ENCODE data around the gene SSTR4. TPM values are rescaled to one million over a fixed set of nuclear protein-coding genes. Genes with fewer than 3 reads are reported as not detected.

Gene SSTR4
- polyA plus RNA-seq, 2 donors: not detected

DNA sequence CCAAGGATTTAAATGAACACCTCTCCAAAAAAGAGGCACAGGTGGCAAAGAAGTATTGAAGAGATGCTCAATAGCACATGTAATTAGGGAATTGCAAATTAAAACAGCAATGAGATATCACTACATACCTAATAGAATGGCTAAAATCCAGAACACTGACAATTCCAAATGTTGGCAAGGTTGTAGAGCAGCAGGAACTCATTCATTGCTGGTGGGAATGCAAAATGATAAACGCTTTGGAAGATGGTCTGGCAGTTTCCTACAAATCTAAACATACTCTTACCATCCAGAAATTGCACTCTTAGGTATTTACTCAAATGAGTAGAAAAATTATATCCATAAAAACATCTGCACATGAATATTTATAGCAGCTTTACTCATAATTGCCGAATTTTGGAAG lies 34.0 kb downstream of the SSTR4 start:
- WGBS, 2 donors: 81 to 88% methylated on average over 2 of the region's 2 CpGs
- no peaks in the 10 kb centered on the region for H3K36me3 ChIP-seq (ENCODE audit: control insufficient read depth in 2 of 2, insufficient read depth in 2 of 2, low read length in 1 of 2)
- no peaks in the 10 kb centered on the region for H3K27me3 ChIP-seq (ENCODE audit: control insufficient read depth in 1 of 2, insufficient read depth in 2 of 2, low read length in 2 of 2)
- H3K4me3 ChIP-seq (ENCODE audit: low read depth in 1 of 2, low read length in 2 of 2): no peak overlapping the region
- peaks cover 0 to under 1% of the 10 kb centered on the region in 2 donors for H3K4me1 ChIP-seq (ENCODE audit: control insufficient read depth in 2 of 2, insufficient read depth in 2 of 2, low read length in 1 of 2)
- H3K27ac ChIP-seq (ENCODE audit: low read depth in 2 of 2, low read length in 1 of 2): no peak overlapping the region
- no peaks in the 10 kb centered on the region for H3K9me3 ChIP-seq (ENCODE audit: control insufficient read depth in 2 of 2, insufficient read depth in 1 of 2, low read depth in 1 of 2, low read length in 1 of 2)

DNA sequence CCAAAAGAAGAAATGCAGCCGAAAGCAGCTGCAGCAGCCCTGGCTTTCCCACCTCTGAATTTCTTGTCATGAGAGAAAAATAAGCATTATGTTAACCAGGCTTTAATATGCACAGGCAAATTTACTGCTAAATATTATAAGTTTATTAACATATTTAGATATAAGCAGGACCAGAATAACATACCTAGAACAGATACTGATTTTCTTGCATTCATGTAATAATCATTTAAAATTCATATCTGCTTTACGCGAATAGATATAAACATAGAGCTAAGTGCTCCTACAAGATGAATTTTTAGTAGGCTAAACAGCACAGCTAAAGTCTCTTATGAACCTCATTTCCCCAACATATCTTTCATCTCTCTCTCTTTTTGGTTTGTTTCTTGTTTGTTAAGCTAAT lies 36.3 kb downstream of the SSTR4 start:
- peaks cover 0 to 4% of the 10 kb centered on the region in 2 donors for H3K4me1 ChIP-seq (ENCODE audit: control insufficient read depth in 2 of 2, insufficient read depth in 2 of 2, low read length in 1 of 2)
- no peak overlapping the region for H3K4me3 ChIP-seq (ENCODE audit: low read depth in 1 of 2, low read length in 2 of 2)
- H3K36me3 ChIP-seq (ENCODE audit: control insufficient read depth in 2 of 2, insufficient read depth in 2 of 2, low read length in 1 of 2): no peaks in the 10 kb centered on the region
- H3K9me3 ChIP-seq (ENCODE audit: control insufficient read depth in 2 of 2, insufficient read depth in 1 of 2, low read depth in 1 of 2, low read length in 1 of 2): no peaks in the 10 kb centered on the region
- 70 to 78% methylated on average over 3 of the region's 3 CpGs for WGBS, 2 donors
- no peaks in the 10 kb centered on the region for H3K27me3 ChIP-seq (ENCODE audit: control insufficient read depth in 1 of 2, insufficient read depth in 2 of 2, low read length in 2 of 2)
- no peak overlapping the region for H3K27ac ChIP-seq (ENCODE audit: low read depth in 2 of 2, low read length in 1 of 2)

DNA sequence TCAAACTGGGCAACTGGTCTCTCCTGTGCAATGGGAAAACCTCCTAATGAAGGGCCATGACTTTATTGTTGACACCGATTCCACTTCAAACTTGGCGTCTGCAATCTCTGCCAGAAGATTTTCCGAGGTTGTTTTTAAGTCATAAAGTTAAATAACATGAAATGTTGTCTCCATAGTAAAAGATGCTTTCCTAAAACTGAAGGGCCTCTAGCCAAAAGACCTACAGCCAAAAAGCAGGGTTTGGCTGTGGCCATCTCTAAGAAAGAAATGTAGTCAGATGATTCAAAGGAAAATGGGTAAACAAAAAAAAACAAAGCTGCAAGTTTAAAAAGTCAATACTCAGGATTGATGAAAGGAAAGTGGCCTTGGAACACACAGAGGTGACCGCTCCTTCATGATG lies 36.9 kb downstream of the SSTR4 start:
- no peaks in the 10 kb centered on the region for H3K27me3 ChIP-seq (ENCODE audit: control insufficient read depth in 1 of 2, insufficient read depth in 2 of 2, low read length in 2 of 2)
- WGBS, 2 donors: 77 to 80% methylated on average over 4 of the region's 4 CpGs
- no peaks in the 10 kb centered on the region for H3K9me3 ChIP-seq (ENCODE audit: control insufficient read depth in 2 of 2, insufficient read depth in 1 of 2, low read depth in 1 of 2, low read length in 1 of 2)
- peaks cover 0 to 4% of the 10 kb centered on the region in 2 donors for H3K4me1 ChIP-seq (ENCODE audit: control insufficient read depth in 2 of 2, insufficient read depth in 2 of 2, low read length in 1 of 2)
- H3K4me3 ChIP-seq (ENCODE audit: low read depth in 1 of 2, low read length in 2 of 2): no peak overlapping the region
- no peaks in the 10 kb centered on the region for H3K36me3 ChIP-seq (ENCODE audit: control insufficient read depth in 2 of 2, insufficient read depth in 2 of 2, low read length in 1 of 2)
- H3K27ac ChIP-seq (ENCODE audit: low read depth in 2 of 2, low read length in 1 of 2): no peak overlapping the region

DNA sequence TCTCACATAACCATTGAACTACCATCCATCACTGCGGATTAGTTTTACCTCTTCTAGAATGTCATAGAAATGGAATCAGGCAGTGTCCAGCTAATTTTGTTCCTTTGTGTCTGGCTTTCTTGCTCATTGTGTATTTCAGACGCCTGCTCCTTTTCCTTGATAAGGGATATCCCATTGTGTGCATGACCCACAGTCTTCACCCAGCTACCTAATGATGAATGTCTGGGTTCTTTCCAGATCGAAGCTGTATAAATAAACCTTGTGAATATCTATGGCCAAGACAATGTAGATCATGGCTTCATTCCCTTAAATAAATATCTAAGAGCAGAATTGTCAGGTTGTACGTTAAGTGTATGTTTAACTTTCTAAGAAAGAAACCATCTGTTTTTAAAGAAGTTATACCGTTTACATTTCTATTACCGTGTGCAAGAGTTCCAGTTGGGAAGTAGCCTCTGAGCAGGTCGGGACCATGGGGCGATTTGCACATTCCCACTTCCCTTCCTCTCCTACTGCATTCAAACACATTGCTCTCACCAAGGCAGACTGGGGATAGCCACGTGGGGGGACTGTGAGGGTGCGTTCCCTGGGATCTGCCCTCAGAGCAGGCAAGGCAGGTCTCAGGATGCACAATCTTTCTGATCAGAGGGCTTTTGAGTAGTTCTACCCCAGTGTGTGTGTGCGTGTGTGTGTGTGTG lies 37.9 kb downstream of the SSTR4 start:
- H3K4me3 ChIP-seq (ENCODE audit: low read depth in 1 of 2, low read length in 2 of 2): no peak overlapping the region
- peaks cover 0 to 4% of the 10 kb centered on the region in 2 donors for H3K4me1 ChIP-seq (ENCODE audit: control insufficient read depth in 2 of 2, insufficient read depth in 2 of 2, low read length in 1 of 2)
- no peaks in the 10 kb centered on the region for H3K27me3 ChIP-seq (ENCODE audit: control insufficient read depth in 1 of 2, insufficient read depth in 2 of 2, low read length in 2 of 2)
- no peaks in the 10 kb centered on the region for H3K9me3 ChIP-seq (ENCODE audit: control insufficient read depth in 2 of 2, insufficient read depth in 1 of 2, low read depth in 1 of 2, low read length in 1 of 2)
- no peak overlapping the region for H3K27ac ChIP-seq (ENCODE audit: low read depth in 2 of 2, low read length in 1 of 2)
- H3K36me3 ChIP-seq (ENCODE audit: control insufficient read depth in 2 of 2, insufficient read depth in 2 of 2, low read length in 1 of 2): no peaks in the 10 kb centered on the region
- 67 to 73% methylated on average over 11 of the region's 11 CpGs for WGBS, 2 donors

DNA sequence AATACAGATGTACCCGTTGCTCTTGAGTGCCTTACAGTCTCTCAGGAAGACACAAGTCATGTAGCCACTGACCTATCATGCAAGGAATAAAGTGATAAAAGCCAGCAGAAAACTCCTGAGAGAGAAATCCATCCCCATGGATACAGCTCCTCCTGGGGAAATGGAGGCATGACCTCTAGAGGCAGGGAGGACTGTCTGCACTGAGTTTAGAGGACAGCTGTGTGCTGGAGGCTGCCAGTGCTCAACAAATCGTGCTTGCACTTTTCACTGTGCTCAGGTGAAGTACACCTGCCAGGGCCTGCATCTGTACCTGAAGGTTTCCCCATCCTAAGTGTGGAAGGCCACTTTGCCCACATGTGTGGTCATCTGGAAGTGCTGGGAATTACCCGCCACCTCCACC lies 38.9 kb downstream of the SSTR4 start:
- Histone ChIP-seq H3K36me3 (ENCODE audit: control insufficient read depth in 2 of 2, insufficient read depth in 2 of 2, low read length in 1 of 2) (no peaks in the 10 kb centered on the region), H3K27ac (ENCODE audit: low read depth in 2 of 2, low read length in 1 of 2) (no peak overlapping the region), H3K9me3 (ENCODE audit: control insufficient read depth in 2 of 2, insufficient read depth in 1 of 2, low read depth in 1 of 2, low read length in 1 of 2) (no peaks in the 10 kb centered on the region), H3K4me1 (ENCODE audit: control insufficient read depth in 2 of 2, insufficient read depth in 2 of 2, low read length in 1 of 2) (peaks cover 0 to 4% of the 10 kb centered on the region in 2 donors), H3K27me3 (ENCODE audit: control insufficient read depth in 1 of 2, insufficient read depth in 2 of 2, low read length in 2 of 2) (no peaks in the 10 kb centered on the region), H3K4me3 (ENCODE audit: low read depth in 1 of 2, low read length in 2 of 2) (no peak overlapping the region)
- WGBS, 2 donors: 82 to 92% methylated on average over 3 of the region's 3 CpGs

- Histone ChIP-seq H3K4me3 (ENCODE audit: low read depth in 1 of 2, low read length in 2 of 2) (no peak overlapping the region), H3K4me1 (ENCODE audit: control insufficient read depth in 2 of 2, insufficient read depth in 2 of 2, low read length in 1 of 2) (peaks cover 0 to 4% of the 10 kb centered on the region in 2 donors), H3K36me3 (ENCODE audit: control insufficient read depth in 2 of 2, insufficient read depth in 2 of 2, low read length in 1 of 2) (no peaks in the 10 kb centered on the region), H3K27me3 (ENCODE audit: control insufficient read depth in 1 of 2, insufficient read depth in 2 of 2, low read length in 2 of 2) (no peaks in the 10 kb centered on the region), H3K9me3 (ENCODE audit: control insufficient read depth in 2 of 2, insufficient read depth in 1 of 2, low read depth in 1 of 2, low read length in 1 of 2) (no peaks in the 10 kb centered on the region), H3K27ac (ENCODE audit: low read depth in 2 of 2, low read length in 1 of 2) (peak overlapping the region in 1 of 2 donors; percentile 22)
- 92 to 94% methylated on average over 4 of the region's 4 CpGs for WGBS, 2 donors
Measured at GRCh38 chr20:23077277-23077676, 42.2 kb downstream of the SSTR4 start.

DNA sequence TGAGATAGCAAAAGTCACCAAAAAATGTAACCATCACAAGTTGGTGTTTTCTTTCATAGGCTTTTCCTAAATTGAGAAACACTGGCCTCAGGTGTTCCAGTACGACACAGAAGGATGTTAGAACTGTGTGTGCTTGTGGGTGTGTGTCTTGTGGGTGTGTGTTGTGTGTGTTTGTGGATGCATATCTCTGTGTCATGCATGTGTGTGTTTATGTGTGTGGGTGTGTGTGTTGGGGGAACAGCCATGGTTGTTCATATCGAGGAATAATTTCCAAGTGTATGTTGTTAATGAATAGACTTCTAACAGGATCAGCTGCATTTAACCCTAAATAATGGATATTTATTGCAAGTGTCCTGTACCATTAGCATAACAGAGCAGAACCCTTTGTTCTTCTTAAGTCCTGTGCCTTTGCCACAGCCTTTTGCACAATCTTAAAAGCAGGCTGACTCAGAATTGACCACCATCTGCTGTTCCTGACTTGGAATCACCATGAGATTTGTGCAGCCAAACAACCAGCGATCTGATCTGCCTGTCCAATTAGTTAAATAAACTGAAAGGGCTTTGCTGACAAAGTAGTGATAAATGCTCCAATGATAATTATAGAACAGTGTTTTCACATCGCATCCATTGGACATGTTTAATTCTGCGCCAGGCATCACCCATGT lies 43.4 kb downstream of the SSTR4 start:
- H3K9me3 ChIP-seq (ENCODE audit: control insufficient read depth in 2 of 2, insufficient read depth in 1 of 2, low read depth in 1 of 2, low read length in 1 of 2): no peaks in the 10 kb centered on the region
- no peak overlapping the region for H3K4me3 ChIP-seq (ENCODE audit: low read depth in 1 of 2, low read length in 2 of 2)
- WGBS, 2 donors: 65 to 67% methylated on average over 5 of the region's 5 CpGs
- peaks cover 0 to 4% of the 10 kb centered on the region in 2 donors for H3K4me1 ChIP-seq (ENCODE audit: control insufficient read depth in 2 of 2, insufficient read depth in 2 of 2, low read length in 1 of 2)
- no peaks in the 10 kb centered on the region for H3K36me3 ChIP-seq (ENCODE audit: control insufficient read depth in 2 of 2, insufficient read depth in 2 of 2, low read length in 1 of 2)
- no peaks in the 10 kb centered on the region for H3K27me3 ChIP-seq (ENCODE audit: control insufficient read depth in 1 of 2, insufficient read depth in 2 of 2, low read length in 2 of 2)
- no peak overlapping the region for H3K27ac ChIP-seq (ENCODE audit: low read depth in 2 of 2, low read length in 1 of 2)

DNA sequence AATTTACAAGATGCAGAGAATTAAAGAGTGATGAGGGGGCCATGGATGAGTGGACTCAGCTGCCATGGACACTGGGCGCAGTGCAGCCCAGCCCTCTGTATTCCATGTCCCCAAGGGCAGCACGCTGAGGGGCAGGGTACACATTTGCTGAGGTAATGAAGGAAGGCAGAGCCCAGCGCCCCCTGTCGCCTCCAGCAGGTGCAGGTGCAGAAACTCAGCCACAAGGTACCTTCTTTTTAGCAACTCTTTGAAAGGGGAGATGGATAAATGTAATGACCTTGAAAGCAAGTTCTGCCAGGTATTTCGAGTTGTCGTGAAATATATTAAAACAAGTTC lies 43.9 kb downstream of the SSTR4 start:
- H3K9me3 ChIP-seq (ENCODE audit: control insufficient read depth in 2 of 2, insufficient read depth in 1 of 2, low read depth in 1 of 2, low read length in 1 of 2): no peaks in the 10 kb centered on the region
- no peaks in the 10 kb centered on the region for H3K36me3 ChIP-seq (ENCODE audit: control insufficient read depth in 2 of 2, insufficient read depth in 2 of 2, low read length in 1 of 2)
- H3K4me1 ChIP-seq (ENCODE audit: control insufficient read depth in 2 of 2, insufficient read depth in 2 of 2, low read length in 1 of 2): peaks cover 0 to 6% of the 10 kb centered on the region in 2 donors
- H3K4me3 ChIP-seq (ENCODE audit: low read depth in 1 of 2, low read length in 2 of 2): no peak overlapping the region
- H3K27me3 ChIP-seq (ENCODE audit: control insufficient read depth in 1 of 2, insufficient read depth in 2 of 2, low read length in 2 of 2): no peaks in the 10 kb centered on the region
- no peak overlapping the region for H3K27ac ChIP-seq (ENCODE audit: low read depth in 2 of 2, low read length in 1 of 2)
- 67 to 73% methylated on average over 6 of the region's 6 CpGs for WGBS, 2 donors

GRCh38 chr20:23079926-23080325 lies 44.8 kb downstream of the SSTR4 start:
- no peaks in the 10 kb centered on the region for H3K27me3 ChIP-seq (ENCODE audit: control insufficient read depth in 1 of 2, insufficient read depth in 2 of 2, low read length in 2 of 2)
- H3K36me3 ChIP-seq (ENCODE audit: control insufficient read depth in 2 of 2, insufficient read depth in 2 of 2, low read length in 1 of 2): no peaks in the 10 kb centered on the region
- no peak overlapping the region for H3K27ac ChIP-seq (ENCODE audit: low read depth in 2 of 2, low read length in 1 of 2)
- peaks cover 0 to 4% of the 10 kb centered on the region in 2 donors for H3K4me1 ChIP-seq (ENCODE audit: control insufficient read depth in 2 of 2, insufficient read depth in 2 of 2, low read length in 1 of 2)
- WGBS, 2 donors: 73 to 82% methylated on average over 2 of the region's 2 CpGs
- no peak overlapping the region for H3K4me3 ChIP-seq (ENCODE audit: low read depth in 1 of 2, low read length in 2 of 2)
- H3K9me3 ChIP-seq (ENCODE audit: control insufficient read depth in 2 of 2, insufficient read depth in 1 of 2, low read depth in 1 of 2, low read length in 1 of 2): no peaks in the 10 kb centered on the region

GRCh38 chr20:23080521-23080920 lies 45.4 kb downstream of the SSTR4 start:
- peaks cover 0 to 4% of the 10 kb centered on the region in 2 donors for H3K4me1 ChIP-seq (ENCODE audit: control insufficient read depth in 2 of 2, insufficient read depth in 2 of 2, low read length in 1 of 2)
- H3K27ac ChIP-seq (ENCODE audit: low read depth in 2 of 2, low read length in 1 of 2): no peak overlapping the region

More at GRCh38 chr20:23080521-23080920, 45.4 kb downstream of the SSTR4 start:
- no peak overlapping the region for H3K4me3 ChIP-seq (ENCODE audit: low read depth in 1 of 2, low read length in 2 of 2)
- no peaks in the 10 kb centered on the region for H3K27me3 ChIP-seq (ENCODE audit: control insufficient read depth in 1 of 2, insufficient read depth in 2 of 2, low read length in 2 of 2)
- H3K36me3 ChIP-seq (ENCODE audit: control insufficient read depth in 2 of 2, insufficient read depth in 2 of 2, low read length in 1 of 2): no peaks in the 10 kb centered on the region
- WGBS, 2 donors: 83 to 87% methylated on average over 10 of the region's 10 CpGs
- no peaks in the 10 kb centered on the region for H3K9me3 ChIP-seq (ENCODE audit: control insufficient read depth in 2 of 2, insufficient read depth in 1 of 2, low read depth in 1 of 2, low read length in 1 of 2)
